Neuron (in vitro differentiated cells): ENCODE measurements around the gene ADAMTS1.

Experiments
- H2AFZ ChIP-seq: one replicate; pipeline ENCODE4 v1.6.1; 2013; ENCODE audit warnings: low read depth, mild to moderate bottlenecking, inconsistent platforms, low read length, moderate library complexity
- H3K27me3 ChIP-seq: one replicate; pipeline ENCODE4 v1.6.1; 2013; ENCODE audit warnings: low read length; ENCODE audit not compliant: insufficient read depth
- H3K36me3 ChIP-seq: one replicate; pipeline ENCODE4 v1.6.1; 2013; ENCODE audit warnings: low read length; ENCODE audit not compliant: insufficient read depth
- H3K4me1 ChIP-seq: one replicate; pipeline ENCODE4 v1.6.1; 2013; ENCODE audit warnings: low read length; ENCODE audit not compliant: insufficient read depth
- H3K4me3 ChIP-seq: 2 replicates; pipeline ENCODE4 v1.5.1; 2013; ENCODE audit warnings: mild to moderate bottlenecking, low read length, moderate library complexity
- H3K9me3 ChIP-seq: one replicate; pipeline ENCODE4 v1.6.1; 2013; ENCODE audit warnings: low read length

ADAMTS1 gene

GRCh38 chr21:26800970-26801431 is 44.2 kb downstream of the ADAMTS1 start:
- Histone ChIP-seq H3K36me3 (no peaks in the 10 kb centered on the region), H3K27me3 (peaks cover 2% of the 10 kb centered on the region), H3K4me1 (no peaks in the 10 kb centered on the region), H2AFZ (no peak overlapping the region), H3K9me3 (no peaks in the 10 kb centered on the region), H3K4me3 (no peak overlapping the region)

- Histone ChIP-seq H3K9me3 (no peaks in the 10 kb centered on the region), H2AFZ (no peak overlapping the region), H3K4me1 (no peaks in the 10 kb centered on the region), H3K4me3 (no peak overlapping the region), H3K27me3 (peaks cover 2% of the 10 kb centered on the region), H3K36me3 (no peaks in the 10 kb centered on the region)
Observed at GRCh38 chr21:26800455-26800854, 44.8 kb downstream of the ADAMTS1 start.

- no peaks in the 10 kb centered on the region for H3K4me1 ChIP-seq
- H2AFZ ChIP-seq: no peak overlapping the region
- H3K4me3 ChIP-seq: no peak overlapping the region
- peaks cover 2% of the 10 kb centered on the region for H3K27me3 ChIP-seq
- H3K9me3 ChIP-seq: no peaks in the 10 kb centered on the region
- H3K36me3 ChIP-seq: no peaks in the 10 kb centered on the region
Observed at GRCh38 chr21:26800001-26800400, 45.2 kb downstream of the ADAMTS1 start.

- Histone ChIP-seq H3K36me3 (no peaks in the 10 kb centered on the region), H2AFZ (no peak overlapping the region), H3K4me1 (no peaks in the 10 kb centered on the region), H3K27me3 (peaks cover 2% of the 10 kb centered on the region), H3K4me3 (no peak overlapping the region), H3K9me3 (no peaks in the 10 kb centered on the region)
Observed at GRCh38 chr21:26798856-26799751, 46.1 kb downstream of the ADAMTS1 start.

GRCh38 chr21:26797878-26798456 is 47.2 kb downstream of the ADAMTS1 start:
- Histone ChIP-seq H2AFZ (no peak overlapping the region), H3K4me1 (no peaks in the 10 kb centered on the region), H3K4me3 (no peak overlapping the region), H3K27me3 (peaks cover 2% of the 10 kb centered on the region), H3K9me3 (no peaks in the 10 kb centered on the region), H3K36me3 (no peaks in the 10 kb centered on the region)

GRCh38 chr21:26795866-26796329 is 49.3 kb downstream of the ADAMTS1 start:
- no peaks in the 10 kb centered on the region for H3K4me1 ChIP-seq
- H3K36me3 ChIP-seq: no peaks in the 10 kb centered on the region
- H3K4me3 ChIP-seq: no peak overlapping the region
- H3K27me3 ChIP-seq: no peaks in the 10 kb centered on the region
- H3K9me3 ChIP-seq: no peaks in the 10 kb centered on the region
- no peak overlapping the region for H2AFZ ChIP-seq

- H3K4me3 ChIP-seq: no peak overlapping the region
- H3K27me3 ChIP-seq: no peaks in the 10 kb centered on the region
- no peaks in the 10 kb centered on the region for H3K4me1 ChIP-seq
- no peaks in the 10 kb centered on the region for H3K9me3 ChIP-seq
- no peaks in the 10 kb centered on the region for H3K36me3 ChIP-seq
- no peak overlapping the region for H2AFZ ChIP-seq
Observed at GRCh38 chr21:26795412-26795805, 49.8 kb downstream of the ADAMTS1 start.

GRCh38 chr21:26794597-26795411 is 50.4 kb downstream of the ADAMTS1 start:
- H2AFZ ChIP-seq: no peak overlapping the region
- no peaks in the 10 kb centered on the region for H3K36me3 ChIP-seq
- no peaks in the 10 kb centered on the region for H3K9me3 ChIP-seq
- H3K27me3 ChIP-seq: no peaks in the 10 kb centered on the region
- no peak overlapping the region for H3K4me3 ChIP-seq
- no peaks in the 10 kb centered on the region for H3K4me1 ChIP-seq

- Histone ChIP-seq H2AFZ (no peak overlapping the region), H3K9me3 (no peaks in the 10 kb centered on the region), H3K4me3 (no peak overlapping the region), H3K36me3 (no peaks in the 10 kb centered on the region), H3K4me1 (no peaks in the 10 kb centered on the region), H3K27me3 (no peaks in the 10 kb centered on the region)
Observed at GRCh38 chr21:26790296-26790695, 54.9 kb downstream of the ADAMTS1 start.

- no peak overlapping the region for H2AFZ ChIP-seq
- no peaks in the 10 kb centered on the region for H3K36me3 ChIP-seq
- H3K27me3 ChIP-seq: no peaks in the 10 kb centered on the region
- H3K9me3 ChIP-seq: no peaks in the 10 kb centered on the region
- H3K4me1 ChIP-seq: no peaks in the 10 kb centered on the region
- H3K4me3 ChIP-seq: no peak overlapping the region
Observed at GRCh38 chr21:26788790-26789189, 56.4 kb downstream of the ADAMTS1 start.
